Astrocyte (in vitro differentiated cells and primary cell): ENCODE data around the gene LMX1B.

Source experiments
- EZH2 ChIP-seq: IDR thresholded peaks from 2 replicates; pipeline ENCODE4 v1.6.1; 2012; ENCODE audit warnings: mild to moderate bottlenecking, low read length, inconsistent platforms; ENCODE audit not compliant: insufficient read depth
- TF ChIP-seq, protein P1 (sequence below): IDR thresholded peaks from 2 replicates; pipeline ENCODE4 v1.5.1; 2011; ENCODE audit warnings: low read depth, mild to moderate bottlenecking, inconsistent platforms, low read length, moderate library complexity; ENCODE audit not compliant: insufficient read depth

DNA sequence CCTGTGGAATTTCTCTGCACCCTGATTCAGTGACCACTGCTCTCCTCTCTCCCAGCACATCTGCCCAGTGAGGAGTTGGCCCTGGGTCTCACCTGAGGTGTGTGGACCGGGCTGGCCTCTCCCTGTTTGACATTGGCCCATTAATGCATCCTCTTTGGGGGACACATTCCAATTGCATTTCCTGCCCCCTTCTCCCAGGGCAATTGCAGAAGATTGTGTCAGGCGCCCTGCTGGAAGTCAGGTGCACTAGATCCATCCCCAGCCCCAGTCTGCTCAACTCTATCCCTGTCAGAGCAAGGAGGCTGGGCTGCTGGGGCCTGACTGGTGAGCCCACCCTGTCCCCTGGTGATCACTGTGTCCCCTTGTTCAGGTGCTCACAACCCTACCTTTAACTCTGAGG is 84.5 kb downstream of the LMX1B start:
- TF ChIP-seq, protein P1, sequence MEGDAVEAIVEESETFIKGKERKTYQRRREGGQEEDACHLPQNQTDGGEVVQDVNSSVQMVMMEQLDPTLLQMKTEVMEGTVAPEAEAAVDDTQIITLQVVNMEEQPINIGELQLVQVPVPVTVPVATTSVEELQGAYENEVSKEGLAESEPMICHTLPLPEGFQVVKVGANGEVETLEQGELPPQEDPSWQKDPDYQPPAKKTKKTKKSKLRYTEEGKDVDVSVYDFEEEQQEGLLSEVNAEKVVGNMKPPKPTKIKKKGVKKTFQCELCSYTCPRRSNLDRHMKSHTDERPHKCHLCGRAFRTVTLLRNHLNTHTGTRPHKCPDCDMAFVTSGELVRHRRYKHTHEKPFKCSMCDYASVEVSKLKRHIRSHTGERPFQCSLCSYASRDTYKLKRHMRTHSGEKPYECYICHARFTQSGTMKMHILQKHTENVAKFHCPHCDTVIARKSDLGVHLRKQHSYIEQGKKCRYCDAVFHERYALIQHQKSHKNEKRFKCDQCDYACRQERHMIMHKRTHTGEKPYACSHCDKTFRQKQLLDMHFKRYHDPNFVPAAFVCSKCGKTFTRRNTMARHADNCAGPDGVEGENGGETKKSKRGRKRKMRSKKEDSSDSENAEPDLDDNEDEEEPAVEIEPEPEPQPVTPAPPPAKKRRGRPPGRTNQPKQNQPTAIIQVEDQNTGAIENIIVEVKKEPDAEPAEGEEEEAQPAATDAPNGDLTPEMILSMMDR, result no peak
- TF ChIP-seq EZH2, result no peak
